Measurements from ENCODE around the gene XCR1.
"Not testable (repeated sequence)": the region's sequence is repeated elsewhere in the genome, so short reads cannot be mapped to it uniquely, and the experiment has no call there.

XCR1 gene

DNA sequence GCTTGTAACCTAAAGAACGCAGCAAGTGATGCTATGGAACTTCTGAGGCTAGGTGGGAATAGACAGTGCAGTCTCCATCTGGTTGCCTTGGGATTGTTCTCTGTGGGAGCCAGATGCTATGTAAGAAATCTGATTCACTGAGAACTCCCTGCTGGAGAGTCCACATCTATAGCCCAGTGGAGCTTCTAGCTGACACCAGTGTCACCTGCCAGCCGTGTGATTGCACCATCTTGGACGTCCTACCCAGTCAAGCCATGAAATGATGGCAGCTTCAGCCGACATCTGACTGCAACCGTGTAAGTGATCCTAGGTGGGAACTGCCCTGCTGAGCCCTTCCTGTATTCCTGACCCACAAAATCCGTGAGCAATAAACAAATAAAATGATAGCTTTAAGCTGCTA, 19.2 kb downstream of the XCR1 start:
- TF ChIP-seq, protein P1, sequence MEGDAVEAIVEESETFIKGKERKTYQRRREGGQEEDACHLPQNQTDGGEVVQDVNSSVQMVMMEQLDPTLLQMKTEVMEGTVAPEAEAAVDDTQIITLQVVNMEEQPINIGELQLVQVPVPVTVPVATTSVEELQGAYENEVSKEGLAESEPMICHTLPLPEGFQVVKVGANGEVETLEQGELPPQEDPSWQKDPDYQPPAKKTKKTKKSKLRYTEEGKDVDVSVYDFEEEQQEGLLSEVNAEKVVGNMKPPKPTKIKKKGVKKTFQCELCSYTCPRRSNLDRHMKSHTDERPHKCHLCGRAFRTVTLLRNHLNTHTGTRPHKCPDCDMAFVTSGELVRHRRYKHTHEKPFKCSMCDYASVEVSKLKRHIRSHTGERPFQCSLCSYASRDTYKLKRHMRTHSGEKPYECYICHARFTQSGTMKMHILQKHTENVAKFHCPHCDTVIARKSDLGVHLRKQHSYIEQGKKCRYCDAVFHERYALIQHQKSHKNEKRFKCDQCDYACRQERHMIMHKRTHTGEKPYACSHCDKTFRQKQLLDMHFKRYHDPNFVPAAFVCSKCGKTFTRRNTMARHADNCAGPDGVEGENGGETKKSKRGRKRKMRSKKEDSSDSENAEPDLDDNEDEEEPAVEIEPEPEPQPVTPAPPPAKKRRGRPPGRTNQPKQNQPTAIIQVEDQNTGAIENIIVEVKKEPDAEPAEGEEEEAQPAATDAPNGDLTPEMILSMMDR (conservative IDR thresholded peaks at IDR 0.05; ENCODE audit: low read depth), result no peak
- H3K27ac ChIP-seq, result no peak overlapping the region
- ChIA-PET CTCF (no interaction called here), POLR2A (ENCODE audit: low non-redundant PET) (no interaction called here)
- no peak for DNase-seq (ENCODE audit: low spot score)

DNA sequence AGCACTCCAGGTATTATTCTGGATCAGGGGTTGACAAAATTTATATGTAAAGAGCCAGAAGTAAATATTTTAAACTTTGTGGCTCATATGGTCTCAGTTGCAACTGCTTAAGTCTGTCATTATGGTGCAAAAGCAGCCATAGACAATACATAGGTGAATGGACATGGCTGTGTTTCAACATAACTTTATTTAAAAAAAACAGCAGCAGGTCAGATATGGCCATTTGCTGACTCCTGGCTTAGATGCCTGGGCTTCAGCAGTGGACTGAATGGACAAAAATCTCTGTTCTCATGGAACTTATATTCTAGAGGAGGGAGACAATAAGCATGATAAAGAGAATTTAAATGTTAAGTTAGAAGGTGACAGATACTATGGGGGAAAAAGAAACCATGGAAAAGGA, 20.0 kb downstream of the XCR1 start:
- POLR2A ChIA-PET (ENCODE audit: low non-redundant PET), result no interaction called here
- TF ChIP-seq, protein P1 (conservative IDR thresholded peaks at IDR 0.05; ENCODE audit: low read depth), result no peak
- DNase-seq (ENCODE audit: low spot score), result no peak
- CTCF ChIA-PET, result interaction anchor here (0.5 kb wide), 1 partner anchor 246 kb away, joined by 3 read pairs; no protein-coding TSS in a partner anchor
- no peak overlapping the region for H3K27ac ChIP-seq

DNA sequence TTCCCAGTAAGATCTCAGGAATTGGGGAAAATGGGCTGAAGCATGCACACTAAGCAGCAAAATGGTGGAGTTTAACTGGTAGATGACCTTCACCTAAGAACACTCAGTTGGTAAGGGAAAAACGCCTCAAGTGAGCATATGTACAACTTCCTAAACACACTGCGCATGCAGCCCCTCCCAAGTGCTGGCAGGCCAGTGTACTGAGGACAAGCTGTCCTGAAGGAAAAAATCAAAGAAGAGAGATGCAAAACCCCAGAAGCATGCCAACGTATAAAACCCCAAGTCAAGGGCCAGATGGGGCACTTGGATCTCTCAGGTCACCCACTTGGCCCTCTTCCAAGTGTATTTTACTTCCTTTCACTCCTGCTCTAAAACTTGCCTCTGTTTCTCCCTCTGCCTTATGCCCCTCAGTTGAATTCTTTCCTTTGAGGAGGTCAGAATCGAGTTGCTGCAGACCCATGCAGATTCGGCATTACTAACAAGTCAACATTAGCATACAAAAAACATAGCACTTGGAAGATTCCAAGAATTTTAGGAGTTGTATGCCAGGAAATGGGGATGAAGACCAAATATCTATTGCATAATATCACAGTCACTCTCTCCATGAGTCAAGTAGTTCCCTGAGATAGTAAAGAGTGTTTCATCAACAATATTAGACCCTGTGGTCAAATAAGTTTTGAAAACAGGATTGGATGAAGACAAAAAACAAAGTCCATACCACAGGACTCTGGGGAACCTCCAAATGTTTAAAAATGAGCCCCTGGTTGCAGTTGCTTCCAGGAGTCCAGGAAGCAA, 20.8 kb downstream of the XCR1 start:
- peak; percentile 8 for DNase-seq (ENCODE audit: low spot score)
- POLR2A ChIA-PET (ENCODE audit: low non-redundant PET), result no interaction called here
- no peak overlapping the region for H3K27ac ChIP-seq
- CTCF ChIA-PET, result no interaction called here
- TF ChIP-seq, protein P1 (conservative IDR thresholded peaks at IDR 0.05; ENCODE audit: low read depth), result no peak

DNA sequence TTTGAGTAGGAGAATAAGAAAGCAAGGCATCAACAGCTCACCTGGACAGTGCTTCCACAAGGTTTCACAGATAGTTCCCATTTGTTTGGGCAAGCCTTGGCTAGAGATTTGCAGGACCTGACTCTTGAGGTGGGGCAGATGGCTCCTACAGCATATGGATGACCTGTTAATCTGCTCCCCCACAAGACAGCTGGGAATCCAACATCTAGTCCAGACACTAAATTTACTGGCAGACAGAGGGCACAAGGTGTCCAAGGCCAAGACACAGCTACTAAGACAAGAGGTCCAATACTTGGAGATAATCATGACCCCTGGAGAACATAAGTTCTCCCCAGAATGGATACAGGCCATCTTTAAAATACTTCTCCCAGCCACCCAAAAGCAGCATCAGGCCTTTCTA, 23.6 kb downstream of the XCR1 start:
- H3K27ac ChIP-seq; POLR2A ChIA-PET (ENCODE audit: low non-redundant PET); DNase-seq (ENCODE audit: low spot score): not testable (repeated sequence)
- CTCF ChIA-PET, result interaction anchor here (0.9 kb wide), 1 partner anchor 12 kb away, joined by 3 read pairs; no protein-coding TSS in a partner anchor

DNA sequence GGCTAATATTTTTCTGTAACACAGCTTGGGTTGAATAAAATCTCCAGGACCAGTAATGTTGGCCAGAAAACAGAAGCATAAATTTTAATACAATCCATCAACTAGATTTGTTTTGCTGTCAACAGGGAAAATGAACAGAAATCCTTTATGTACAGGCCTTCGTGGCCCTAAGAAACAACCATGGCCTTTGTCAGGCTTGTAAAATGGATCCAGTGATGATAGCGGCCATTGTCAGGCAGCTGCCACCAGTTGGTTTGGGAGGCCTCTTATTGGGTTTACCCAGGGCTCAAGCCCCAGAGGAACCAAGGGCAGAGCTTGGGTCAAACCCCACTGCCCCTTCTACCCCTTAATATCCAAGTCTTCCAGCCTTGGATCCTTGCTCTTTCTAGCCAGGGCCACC, 26.1 kb downstream of the XCR1 start:
- POLR2A ChIA-PET (ENCODE audit: low non-redundant PET), result no interaction called here
- TF ChIP-seq, protein P1 (conservative IDR thresholded peaks at IDR 0.05; ENCODE audit: low read depth), result no peak
- CTCF ChIA-PET, result interaction anchor here (0.7 kb wide), 1 partner anchor 405 kb away, joined by 3 read pairs; no protein-coding TSS in a partner anchor
- H3K27ac ChIP-seq, result no peak overlapping the region
- DNase-seq (ENCODE audit: low spot score), result no peak

DNA sequence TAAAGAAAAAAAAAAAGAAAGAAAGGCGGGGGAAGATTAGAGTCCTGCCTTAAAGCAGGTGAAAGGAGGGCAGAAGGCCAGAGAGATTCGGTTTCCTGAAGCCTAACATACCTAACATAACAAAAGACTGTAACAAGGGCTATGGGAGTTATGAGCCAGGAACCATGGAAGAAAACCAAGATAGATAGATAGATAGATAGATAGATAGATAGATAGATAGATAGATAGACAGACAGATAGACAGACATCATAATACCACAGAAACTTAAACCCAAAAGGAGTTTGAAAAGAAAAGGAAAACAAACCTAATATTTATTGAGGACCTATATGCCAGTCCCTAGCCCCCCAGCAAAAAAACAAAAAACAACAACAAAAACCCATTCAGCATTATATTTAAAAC, 29.3 kb downstream of the XCR1 start:
- H3K27ac ChIP-seq, result no peak overlapping the region
- no peak for DNase-seq (ENCODE audit: low spot score)
- POLR2A ChIA-PET (ENCODE audit: low non-redundant PET), result no interaction called here
- TF ChIP-seq, protein P1 (conservative IDR thresholded peaks at IDR 0.05; ENCODE audit: low read depth), result no peak
- CTCF ChIA-PET, result no interaction called here

DNA sequence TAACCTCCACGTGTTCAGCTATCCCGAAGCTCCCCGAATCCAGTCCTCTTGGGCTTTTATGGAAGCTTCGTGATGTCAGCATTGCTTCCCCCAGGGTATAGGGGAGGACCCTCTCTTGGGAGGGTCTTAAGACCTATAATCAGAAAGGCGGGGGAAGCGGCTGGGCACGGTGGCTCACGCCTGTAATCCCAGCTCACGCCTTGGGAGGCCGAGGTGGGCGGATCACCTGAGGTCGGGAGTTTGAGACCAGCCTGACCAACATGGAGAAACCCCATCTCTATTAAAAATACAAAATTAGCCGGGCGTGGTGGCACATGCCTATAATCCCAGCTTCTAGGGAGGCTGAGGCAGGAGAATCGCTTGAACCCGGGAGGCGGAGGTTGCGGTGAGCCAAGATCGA, 29.8 kb downstream of the XCR1 start:
- DNase-seq (ENCODE audit: low spot score); CTCF ChIA-PET; H3K27ac ChIP-seq; POLR2A ChIA-PET (ENCODE audit: low non-redundant PET): not testable (repeated sequence)

All from RWPE1 (cell line).